Measurements from ENCODE around the gene BOC.

Gene BOC

GRCh38 chr3:113249601-113250000 is 38.2 kb downstream of the BOC start:
- DNase-seq: no peak
- no peak for ATAC-seq

- DNase-seq: no peak
- ATAC-seq: no peak
Measured at GRCh38 chr3:113250566-113250965, 39.2 kb downstream of the BOC start.

- ATAC-seq (no peak), DNase-seq (no peak)
Measured at GRCh38 chr3:113251817-113252216, 40.5 kb downstream of the BOC start.

GRCh38 chr3:113252553-113252952 is 41.2 kb downstream of the BOC start:
- ATAC-seq: no peak
- DNase-seq: no peak

- ATAC-seq: no peak
Measured at GRCh38 chr3:113253702-113254101, 42.3 kb downstream of the BOC start.

GRCh38 chr3:113254171-113254947 is 43.0 kb downstream of the BOC start:
- DNase-seq: no peak
- ATAC-seq: no peak

More at GRCh38 chr3:113253702-113254101, 42.3 kb downstream of the BOC start:
- no peak for DNase-seq

- no peak for ATAC-seq
- no peak for DNase-seq
Measured at GRCh38 chr3:113255100-113255853, 43.9 kb downstream of the BOC start.

GRCh38 chr3:113255854-113256615 is 44.7 kb downstream of the BOC start:
- no peak for ATAC-seq
- DNase-seq: no peak

GRCh38 chr3:113258361-113258760 is 47.0 kb downstream of the BOC start:
- ATAC-seq (no peak), DNase-seq (no peak)

GRCh38 chr3:113259196-113259595 is 47.8 kb downstream of the BOC start:
- ATAC-seq (no peak), DNase-seq (no peak)

GRCh38 chr3:113261063-113261625 is 49.8 kb downstream of the BOC start:
- ATAC-seq: no peak
- DNase-seq: no peak

GRCh38 chr3:113261626-113262303 is 50.4 kb downstream of the BOC start:
- DNase-seq: no peak
- no peak for ATAC-seq

- DNase-seq (no peak), ATAC-seq (no peak)
Measured at GRCh38 chr3:113262304-113262665, 50.9 kb downstream of the BOC start.

GRCh38 chr3:113263020-113263419 is 51.7 kb downstream of the BOC start:
- ATAC-seq: no peak
- DNase-seq: no peak

GRCh38 chr3:113263778-113264177 is 52.4 kb downstream of the BOC start:
- ATAC-seq (no peak), DNase-seq (no peak)

- ATAC-seq (no peak), DNase-seq (no peak)
Measured at GRCh38 chr3:113264283-113265131, 53.1 kb downstream of the BOC start.

GRCh38 chr3:113265231-113265630 is 53.9 kb downstream of the BOC start:
- ATAC-seq: no peak
- no peak for DNase-seq

- ATAC-seq (no peak), DNase-seq (no peak)
Measured at GRCh38 chr3:113266738-113267137, 55.4 kb downstream of the BOC start.

GRCh38 chr3:113268311-113268710 is 57.0 kb downstream of the BOC start:
- DNase-seq: no peak
- no peak for ATAC-seq

- no peak for DNase-seq
- no peak for ATAC-seq
Measured at GRCh38 chr3:113268942-113269341, 57.6 kb downstream of the BOC start.

GRCh38 chr3:113269661-113270060 is 58.3 kb downstream of the BOC start:
- no peak for DNase-seq

More at GRCh38 chr3:113269661-113270060, 58.3 kb downstream of the BOC start:
- ATAC-seq: no peak
